ENCODE results near the gene FBLL1. TPM values are rescaled to one million over a fixed set of nuclear protein-coding genes. Genes with fewer than 3 reads are reported as not detected.
"Not testable (repeated sequence)": the region's sequence is repeated elsewhere in the genome, so short reads cannot be mapped to it uniquely, and the experiment has no call there.

The FBLL1 gene
- total RNA-seq, 1 experiment from 2014 or later: 0.45 TPM

GRCh38 chr5:168530621-168531150, 1.6 kb downstream of the FBLL1 start:
- POLR2A ChIA-PET (ENCODE audit: low non-redundant PET): no interaction called here

DNA sequence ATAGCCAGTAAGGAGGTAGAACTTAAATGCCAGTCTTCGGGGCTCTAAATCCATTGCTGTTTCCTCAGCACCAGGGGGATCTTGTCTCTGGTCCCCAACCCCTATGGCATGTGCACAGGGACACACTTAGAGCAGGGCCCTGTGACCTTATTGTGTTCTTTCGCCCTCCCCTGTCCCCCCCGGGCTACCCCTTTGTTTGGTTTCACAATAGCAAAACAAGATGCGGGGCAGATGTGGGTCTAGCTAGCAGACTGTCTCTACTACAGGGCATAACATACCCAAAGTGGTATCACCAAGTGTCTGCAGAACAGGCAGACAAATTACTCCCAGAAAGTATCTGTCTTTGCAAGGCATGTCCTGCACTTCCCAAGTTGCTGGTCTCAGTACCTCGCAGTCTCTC, 2.1 kb downstream of the FBLL1 start:
- POLR2A ChIA-PET (ENCODE audit: low non-redundant PET): no interaction called here
- H3K27me3 ChIP-seq (replicated peaks; ENCODE audit: insufficient read depth, low read depth, low read length, poor library complexity): peaks cover 20% of the 10 kb centered on the region
- TF ChIP-seq EZH2 (IDR thresholded peaks at IDR 0.05; ENCODE audit: borderline replicate concordance, low read depth, low read length, poor library complexity, severe bottlenecking): no peak
- no peak for TF ChIP-seq CTCF (conservative IDR thresholded peaks at IDR 0.05; ENCODE audit: low read depth, low read length)
- H3K36me3 ChIP-seq (ENCODE audit: insufficient read depth, low read length, poor library complexity, severe bottlenecking): no peaks in the 10 kb centered on the region
- CTCF ChIA-PET: no interaction called here
- H3K9me3 ChIP-seq (ENCODE audit: low read depth, low read length, poor library complexity, severe bottlenecking): no peaks in the 10 kb centered on the region
- no TSS peak for BruUV-seq (replicated peaks)
- no peak overlapping the region for H3K4me3 ChIP-seq (ENCODE audit: low read depth, low read length, poor library complexity, severe bottlenecking)
- no peak overlapping the region for H3K27ac ChIP-seq (ENCODE audit: low read depth, low read length, poor library complexity, severe bottlenecking)
- DNase-seq (ENCODE audit: low spot score): no peak
- H3K4me1 ChIP-seq (ENCODE audit: insufficient read depth, low read length, poor library complexity, severe bottlenecking): no peaks in the 10 kb centered on the region
- intact Hi-C loops (cut with micrococcal nuclease; ENCODE audit: unreplicated experiment): no loop called here

More at GRCh38 chr5:168530621-168531150, 1.6 kb downstream of the FBLL1 start:
- no peaks in the 10 kb centered on the region for H3K36me3 ChIP-seq (ENCODE audit: insufficient read depth, low read length, poor library complexity, severe bottlenecking)
- no peak for TF ChIP-seq EZH2 (IDR thresholded peaks at IDR 0.05; ENCODE audit: borderline replicate concordance, low read depth, low read length, poor library complexity, severe bottlenecking)
- TF ChIP-seq CTCF (conservative IDR thresholded peaks at IDR 0.05; ENCODE audit: low read depth, low read length): no peak
- H3K4me1 ChIP-seq (ENCODE audit: insufficient read depth, low read length, poor library complexity, severe bottlenecking): no peaks in the 10 kb centered on the region
- peaks cover 20% of the 10 kb centered on the region for H3K27me3 ChIP-seq (replicated peaks; ENCODE audit: insufficient read depth, low read depth, low read length, poor library complexity)
- H3K4me3 ChIP-seq (ENCODE audit: low read depth, low read length, poor library complexity, severe bottlenecking): no peak overlapping the region
- intact Hi-C loops (cut with micrococcal nuclease; ENCODE audit: unreplicated experiment): no loop called here
- DNase-seq (ENCODE audit: low spot score): no peak
- CTCF ChIA-PET: no interaction called here
- no peaks in the 10 kb centered on the region for H3K9me3 ChIP-seq (ENCODE audit: low read depth, low read length, poor library complexity, severe bottlenecking)
- H3K27ac ChIP-seq (ENCODE audit: low read depth, low read length, poor library complexity, severe bottlenecking): no peak overlapping the region
- no TSS peak for BruUV-seq (replicated peaks)

- Histone ChIP-seq H3K27me3 (replicated peaks; ENCODE audit: insufficient read depth, low read depth, low read length, poor library complexity) (peaks cover 20% of the 10 kb centered on the region), H3K36me3 (ENCODE audit: insufficient read depth, low read length, poor library complexity, severe bottlenecking) (no peaks in the 10 kb centered on the region), H3K27ac (ENCODE audit: low read depth, low read length, poor library complexity, severe bottlenecking) (no peak overlapping the region), H3K9me3 (ENCODE audit: low read depth, low read length, poor library complexity, severe bottlenecking) (no peaks in the 10 kb centered on the region), H3K4me1 (ENCODE audit: insufficient read depth, low read length, poor library complexity, severe bottlenecking) (no peaks in the 10 kb centered on the region), H3K4me3 (ENCODE audit: low read depth, low read length, poor library complexity, severe bottlenecking) (no peak overlapping the region)
- TF ChIP-seq EZH2 (IDR thresholded peaks at IDR 0.05; ENCODE audit: borderline replicate concordance, low read depth, low read length, poor library complexity, severe bottlenecking): no peak
- TF ChIP-seq CTCF (conservative IDR thresholded peaks at IDR 0.05; ENCODE audit: low read depth, low read length): no peak
- CTCF ChIA-PET: no interaction called here
- BruUV-seq (replicated peaks): no TSS peak
- intact Hi-C loops (cut with micrococcal nuclease; ENCODE audit: unreplicated experiment): no loop called here
- no peak for DNase-seq (ENCODE audit: low spot score)
- POLR2A ChIA-PET (ENCODE audit: low non-redundant PET): no interaction called here
Measured at GRCh38 chr5:168531987-168532864, 3.1 kb downstream of the FBLL1 start.

DNA sequence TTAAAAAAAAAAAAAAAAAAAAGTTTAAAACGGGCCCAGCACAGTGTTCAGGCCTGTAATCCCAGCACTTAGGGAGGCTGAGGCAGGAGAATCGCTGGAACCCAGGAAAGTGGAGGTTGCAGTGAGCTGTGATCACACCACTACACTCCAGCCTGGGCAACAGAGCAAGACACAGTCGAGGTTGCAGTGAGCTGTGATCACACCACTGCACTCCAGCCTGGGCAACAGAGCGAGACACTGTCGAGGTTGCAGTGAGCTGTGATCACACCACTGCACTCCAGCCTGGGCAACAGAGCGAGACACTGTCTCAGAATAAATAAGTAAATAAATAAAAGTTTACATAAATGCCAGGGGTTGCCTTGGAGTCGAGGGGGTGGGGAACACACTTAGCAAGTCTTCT, 5.2 kb downstream of the FBLL1 start:
- BruUV-seq (replicated peaks); DNase-seq (ENCODE audit: low spot score); H3K9me3 ChIP-seq (ENCODE audit: low read depth, low read length, poor library complexity, severe bottlenecking); H3K4me3 ChIP-seq (ENCODE audit: low read depth, low read length, poor library complexity, severe bottlenecking); H3K36me3 ChIP-seq (ENCODE audit: insufficient read depth, low read length, poor library complexity, severe bottlenecking); CTCF ChIA-PET; intact Hi-C loops (cut with micrococcal nuclease; ENCODE audit: unreplicated experiment); H3K4me1 ChIP-seq (ENCODE audit: insufficient read depth, low read length, poor library complexity, severe bottlenecking); H3K27ac ChIP-seq (ENCODE audit: low read depth, low read length, poor library complexity, severe bottlenecking); POLR2A ChIA-PET (ENCODE audit: low non-redundant PET): not testable (repeated sequence)
- H3K27me3 ChIP-seq (replicated peaks; ENCODE audit: insufficient read depth, low read depth, low read length, poor library complexity): peaks cover 11% of the 10 kb centered on the region

Measured in A673 (cell line).